NCI-H128 (cell line): ENCODE data around the gene OR5K1.

Source experiments
- DNase-seq: peaks from one replicate; lab custom pipeline; 2025; ENCODE audit not compliant: unreplicated experiment; lab: John Stamatoyannopoulos, UW

Gene OR5K1

GRCh38 chr3:98462901-98463300 lies at the start of gene OR5K1:
TSS of gene OR5K1 (plus strand) at chr3:98463201. CDS start at chr3:98469577, 6,376 bp downstream.
- no peak for DNase-seq

DNA sequence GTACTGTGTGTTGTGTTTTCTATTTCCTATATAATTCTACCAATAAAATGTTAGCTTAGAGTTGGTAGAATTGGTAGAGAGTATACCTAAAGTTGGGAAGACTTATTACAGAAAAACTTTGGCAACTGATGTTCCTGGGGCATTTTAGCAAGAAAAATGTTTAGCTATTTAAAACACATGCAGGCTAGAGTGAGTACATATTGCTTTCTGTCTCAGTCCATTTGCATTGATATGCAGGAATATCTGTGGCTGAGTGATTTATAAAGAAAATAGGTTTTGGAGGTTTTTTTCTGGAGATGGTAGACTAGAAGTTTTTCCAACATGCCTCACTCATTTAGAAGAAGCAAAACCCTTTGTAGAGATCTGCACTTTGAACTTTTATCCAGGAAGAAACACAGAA lies 30.4 kb upstream of the OR5K1 start:
- DNase-seq, result no peak

DNA sequence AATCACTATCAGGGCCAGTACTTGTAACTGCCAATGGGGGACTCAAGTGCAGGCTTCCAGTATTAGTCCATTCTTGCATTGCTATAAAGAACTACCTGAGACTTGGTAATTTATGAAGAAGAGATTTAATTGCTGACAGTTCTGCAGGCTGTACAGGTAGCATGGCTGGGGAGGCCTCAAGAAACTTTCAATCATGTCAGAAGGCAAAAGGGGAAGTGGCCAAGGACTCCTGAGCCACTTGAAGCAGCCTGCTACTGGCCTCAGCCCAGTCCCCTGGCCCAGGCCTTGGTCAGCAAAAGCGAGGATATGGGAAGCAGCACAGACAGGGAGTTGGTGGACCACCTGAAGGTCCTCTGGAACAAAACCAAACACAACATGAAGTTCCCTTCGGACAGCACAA lies 29.2 kb upstream of the OR5K1 start:
- DNase-seq, result no peak

DNA sequence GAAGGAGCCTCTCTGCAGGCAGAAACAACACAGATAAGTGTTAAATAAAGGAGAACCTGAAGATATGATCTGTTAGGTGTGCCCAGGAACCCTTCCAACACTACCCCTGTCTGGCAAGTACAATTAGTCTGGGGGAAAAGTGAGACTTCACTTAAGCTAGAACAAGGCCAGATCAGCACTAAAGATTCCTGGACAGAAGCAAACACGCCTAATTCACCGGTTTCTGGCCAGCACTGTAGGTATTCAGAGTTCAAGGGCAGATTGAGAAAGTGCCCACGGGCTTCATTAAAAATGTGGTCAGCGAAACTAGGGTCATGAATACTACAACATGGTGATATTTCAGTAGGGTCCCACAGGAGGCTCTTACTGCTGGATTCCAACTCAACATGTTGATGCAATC lies 28.6 kb upstream of the OR5K1 start:
- DNase-seq, result no peak

DNA sequence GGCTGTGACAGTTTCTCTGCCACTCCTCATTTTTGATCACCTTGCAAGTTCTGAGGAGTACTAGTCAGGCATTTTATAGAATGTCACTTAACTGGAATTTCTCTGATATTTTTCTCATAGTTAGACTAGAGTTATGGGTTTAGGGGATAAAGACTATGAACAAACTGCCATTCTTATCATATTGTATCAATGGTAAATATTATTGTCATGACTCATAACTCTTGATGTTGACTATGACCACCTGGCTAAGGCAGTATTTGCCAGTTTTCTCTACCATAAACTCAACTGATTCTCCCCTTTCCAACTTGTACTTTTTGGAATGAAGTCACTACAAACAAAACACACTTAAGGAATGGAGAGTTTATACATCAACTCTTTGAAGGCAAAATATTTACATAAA lies 22.7 kb upstream of the OR5K1 start:
- no peak for DNase-seq

DNA sequence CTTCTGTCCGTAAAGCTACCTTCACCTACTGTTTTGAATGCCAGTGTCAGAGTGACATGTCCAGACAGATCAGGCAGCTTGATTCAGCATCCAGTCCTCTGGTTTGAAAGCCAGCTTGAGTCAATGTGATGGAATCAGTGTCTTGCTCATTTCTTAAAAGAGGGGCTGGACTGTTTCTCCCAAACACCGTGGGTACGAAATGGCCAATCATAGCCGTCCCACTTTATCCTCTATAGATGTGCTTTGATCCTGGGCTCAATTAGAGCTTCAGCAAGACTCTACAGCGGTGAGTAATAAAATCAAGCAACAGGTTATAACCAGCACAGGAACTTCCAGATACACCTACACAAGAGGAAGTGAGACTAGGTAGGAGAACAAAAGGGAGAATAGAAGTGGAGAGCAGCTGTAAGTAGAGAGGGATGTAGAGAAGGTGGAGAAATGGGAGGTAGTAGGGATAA lies 17.0 kb upstream of the OR5K1 start:
- no peak for DNase-seq

DNA sequence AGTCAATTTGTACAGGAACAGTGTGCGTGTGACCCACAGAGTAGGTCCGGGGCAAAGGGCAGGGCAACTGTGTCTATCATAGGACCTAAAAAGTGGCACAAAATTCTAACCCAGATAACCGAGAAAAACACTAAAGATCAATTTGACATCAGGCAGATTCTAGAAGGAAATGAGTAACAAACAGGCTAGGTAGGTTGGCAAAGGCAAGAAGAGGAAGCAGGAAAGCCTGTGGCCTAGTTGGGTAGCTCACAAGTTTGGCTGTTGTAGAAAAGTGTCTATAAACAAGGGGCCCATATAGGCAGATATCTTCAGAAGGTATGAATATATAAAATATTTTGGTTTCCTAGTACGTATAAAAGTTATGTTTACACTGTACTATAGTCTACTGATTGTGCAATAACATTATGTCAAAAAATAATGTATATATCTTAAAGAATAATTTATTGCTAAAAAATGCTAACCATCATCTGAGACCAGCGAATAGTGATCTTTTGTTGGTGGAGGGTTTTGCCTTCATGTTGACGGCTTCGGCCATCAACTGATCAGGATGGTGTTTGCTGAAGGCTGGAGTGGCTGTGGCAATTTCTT lies 13.3 kb upstream of the OR5K1 start:
- no peak for DNase-seq

- DNase-seq, result no peak
Measured at GRCh38 chr3:98450372-98450771, 12.6 kb upstream of the OR5K1 start.

GRCh38 chr3:98453827-98454226 lies 9.2 kb upstream of the OR5K1 start:
- no peak for DNase-seq

DNA sequence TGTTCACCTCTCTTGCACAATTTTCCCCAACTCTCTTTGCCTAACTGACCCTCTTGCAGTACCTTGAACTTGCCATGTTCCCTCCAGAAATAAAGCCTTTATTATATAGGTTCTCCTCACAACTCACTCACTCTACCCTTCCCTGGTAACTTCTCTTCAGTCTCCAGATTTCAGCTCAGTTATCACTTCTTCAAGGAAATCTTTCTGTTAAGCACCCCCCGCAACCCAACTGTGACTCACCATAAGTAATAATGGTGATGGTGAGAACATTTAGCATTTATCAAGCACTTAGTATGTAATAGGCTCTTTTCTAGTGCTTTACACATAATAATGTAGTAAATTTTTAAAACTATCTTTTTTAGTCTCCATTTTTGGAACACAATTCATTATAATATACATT lies 8.1 kb upstream of the OR5K1 start:
- DNase-seq, result no peak

- no peak for DNase-seq
Measured at GRCh38 chr3:98457543-98457942, 5.5 kb upstream of the OR5K1 start.

DNA sequence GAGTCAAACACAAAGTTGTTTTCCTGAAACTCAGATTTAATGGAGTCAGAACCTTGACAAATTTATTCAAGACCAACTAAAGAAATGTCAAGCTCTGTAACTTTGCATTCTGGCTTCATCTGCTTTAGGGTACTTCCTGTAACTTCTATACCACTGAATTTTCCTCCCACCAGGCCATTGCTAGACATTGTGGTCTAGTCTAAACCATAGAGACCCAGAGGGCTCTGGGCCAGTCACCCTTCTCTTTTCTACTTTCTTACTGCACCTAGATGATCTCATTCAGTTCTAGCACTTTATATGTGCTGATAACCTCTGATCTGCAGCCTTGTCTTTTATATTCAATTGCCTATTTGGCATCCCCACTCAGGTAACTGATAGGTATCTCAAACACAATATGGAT lies 2.8 kb upstream of the OR5K1 start:
- no peak for DNase-seq

GRCh38 chr3:98482717-98483482 lies 19.9 kb downstream of the OR5K1 start:
- no peak for DNase-seq

- no peak for DNase-seq
Measured at GRCh38 chr3:98483626-98484025, 20.6 kb downstream of the OR5K1 start.

GRCh38 chr3:98497381-98497780 lies 34.4 kb downstream of the OR5K1 start, which contains the start of gene OR5K2:
TSS of gene OR5K2 (plus strand) at chr3:98497681. CDS start at chr3:98497681, 0 bp downstream.
- DNase-seq, result no peak

- DNase-seq, result no peak
Measured at GRCh38 chr3:98500019-98500418, 37.0 kb downstream of the OR5K1 start.

- DNase-seq, result no peak
Measured at GRCh38 chr3:98501270-98501669, 38.3 kb downstream of the OR5K1 start.

DNA sequence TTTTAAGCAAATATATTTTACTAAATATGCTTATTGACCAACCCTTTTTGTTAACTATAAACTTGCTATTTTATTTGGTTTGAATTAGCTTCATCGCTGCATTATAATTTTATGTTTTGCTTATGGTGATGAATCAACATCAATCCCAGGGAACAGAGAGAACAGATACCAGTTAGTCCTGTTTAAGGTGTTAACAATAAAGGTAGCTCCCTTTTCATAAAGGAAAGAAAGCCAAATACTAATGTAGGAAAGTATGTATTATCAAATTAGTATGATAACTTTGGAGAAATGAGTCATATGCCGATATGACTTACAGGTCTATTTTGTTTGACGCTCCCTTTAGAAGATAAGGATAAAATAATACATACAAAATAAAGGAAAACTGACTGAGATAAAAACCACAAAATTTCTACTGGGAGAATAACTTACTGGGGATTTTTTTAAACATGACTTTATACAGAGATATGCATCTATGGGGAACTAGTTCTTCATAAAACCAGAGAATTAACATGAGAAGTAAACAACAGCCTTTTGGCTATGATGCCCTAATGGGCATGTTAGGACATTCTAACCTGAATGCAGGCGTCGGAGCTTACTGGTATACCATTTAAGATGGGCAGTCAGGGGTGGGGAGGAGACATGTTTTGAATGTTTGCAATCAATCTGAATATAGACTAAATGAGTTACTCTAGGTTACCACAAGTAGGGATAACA lies 39.0 kb downstream of the OR5K1 start:
- no peak for DNase-seq

DNA sequence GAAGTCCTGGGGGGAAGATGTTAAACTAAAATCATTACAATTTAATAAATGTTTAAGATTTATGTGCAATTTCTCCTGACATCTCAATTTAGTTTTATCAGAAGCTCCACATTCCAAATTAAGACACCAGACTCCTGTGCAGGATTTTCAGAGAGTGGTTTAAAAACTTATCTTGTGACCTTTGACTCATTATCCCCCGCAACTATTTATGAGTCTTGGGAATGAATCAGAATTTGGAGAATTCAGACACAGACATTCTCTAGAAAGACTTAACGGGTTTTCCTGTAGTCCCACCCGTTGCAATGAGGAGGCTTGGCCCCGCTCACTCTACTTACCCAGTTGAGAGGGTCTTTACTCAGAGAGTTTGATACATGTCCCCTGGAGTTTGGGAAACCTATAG lies 41.5 kb downstream of the OR5K1 start:
- no peak for DNase-seq

- no peak for DNase-seq
Measured at GRCh38 chr3:98508582-98508981, 45.6 kb downstream of the OR5K1 start.

GRCh38 chr3:98512576-98512975 lies 49.6 kb downstream of the OR5K1 start:
- no peak for DNase-seq

DNA sequence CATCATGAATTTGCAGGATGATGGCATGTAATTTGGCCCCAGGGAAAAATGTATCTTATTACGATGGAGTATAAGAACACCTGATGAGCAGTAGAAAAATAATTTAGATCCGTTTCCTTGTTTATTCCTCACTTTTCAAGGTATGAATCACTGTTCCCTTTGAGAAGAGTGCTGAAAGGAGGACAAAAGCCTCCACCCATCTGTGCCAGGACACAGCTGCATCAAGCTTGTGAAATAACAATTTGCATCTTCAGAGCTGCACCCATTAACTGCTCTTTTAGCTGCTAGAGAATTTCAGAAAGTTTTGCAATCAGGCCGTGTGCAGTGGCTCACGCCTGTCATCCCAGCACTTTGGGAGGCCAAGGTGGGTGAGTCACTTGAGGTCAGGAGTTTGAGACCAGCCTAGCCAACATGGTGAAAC lies 50.1 kb downstream of the OR5K1 start:
- no peak for DNase-seq
